ENCODE results near the gene XKR8. TPM values are rescaled to one million over a fixed set of nuclear protein-coding genes. Genes with fewer than 3 reads are reported as not detected.

XKR8 gene
- total and polyA plus RNA-seq, 2 of the 13 experiments (the other 11 are each of a cell fraction or from before 2014, with no cell fraction given): 5.4 to 6.3 TPM

GRCh38 chr1:27955076-27955475 is 4.7 kb upstream of the XKR8 start:
- Histone ChIP-seq H3K27ac (ENCODE audit: extremely low read length, insufficient read depth, low read length) (no peak overlapping the region), H3K4me1 (ENCODE audit: insufficient read depth, low read length) (peaks cover 23% of the 10 kb centered on the region), H4K20me1 (ENCODE audit: insufficient read depth, low read length) (no peaks in the 10 kb centered on the region), H3K27me3 (ENCODE audit: control insufficient read depth in 1 of 2, insufficient read depth in 2 of 2, low read length in 2 of 2) (no peaks in the 10 kb centered on the region; a peak in 1 of 5 replicates), H2AFZ (ENCODE audit: low read length) (no peak overlapping the region), H3K36me3 (replicated peaks in 1 of 2; ENCODE audit: control insufficient read depth in 1 of 2, insufficient read depth in 2 of 2, low read length in 2 of 2) (no peaks in the 10 kb centered on the region), H3K4me2 (ENCODE audit: low read depth, low read length) (no peak overlapping the region), H3K9me3 (ENCODE audit: low read length) (no peaks in the 10 kb centered on the region), H3K9ac (ENCODE audit: insufficient read depth, low read depth, low read length) (no peak overlapping the region), H3K79me2 (ENCODE audit: insufficient read depth, low read length) (no peaks in the 10 kb centered on the region), H3K4me3 (replicated peaks in 1 of 3; ENCODE audit: insufficient read depth in 1 of 3, low read depth in 2 of 3, low read length in 3 of 3) (no peak overlapping the region)
- intact Hi-C loops (cut with micrococcal nuclease; ENCODE audit: unreplicated experiment) (no loop called here), in situ Hi-C loops (cut with HindIII; ENCODE audit: extremely low pct_ligation_motif_present, low pct_unique_long_range_greater_than_20kb) (no loop called here)
- FAIRE-seq: no peak
- POLR2A ChIA-PET: no interaction called here
- CTCF ChIA-PET (ENCODE audit: low intra/inter-chr PET ratio, low total read pairs): no interaction called here
- no TSS peak for BruUV-seq (replicated peaks)
- DNase-seq (ENCODE audit: low spot score): no peak
- no peak for ATAC-seq
- 52% methylated on average over 6 of the region's 6 CpGs for WGBS (ENCODE audit: low lambda C conversion rate)
- TF ChIP-seq ZSCAN12 (CRISPR knock-in tag; IDR thresholded peaks at IDR 0.05) (no peak), REL (CRISPR knock-in tag; conservative IDR thresholded peaks at IDR 0.05) (no peak), EED (CRISPR knock-in tag; IDR thresholded peaks at IDR 0.05) (no peak), SALL1 (CRISPR knock-in tag; IDR thresholded peaks at IDR 0.05) (no peak), ZNF24 (IDR thresholded peaks at IDR 0.05) (no peak), DMAP1 (CRISPR knock-in tag; IDR thresholded peaks at IDR 0.05) (no peak), GFI1 (CRISPR knock-in tag; IDR thresholded peaks at IDR 0.05; ENCODE audit: borderline replicate concordance) (no peak), ELF3 (CRISPR knock-in tag; IDR thresholded peaks at IDR 0.05) (no peak), SRF (IDR thresholded peaks at IDR 0.05; ENCODE audit: low read depth, low read length) (no peak), ATM (IDR thresholded peaks at IDR 0.05; ENCODE audit: borderline replicate concordance) (no peak), IKZF1 (IDR thresholded peaks at IDR 0.05) (no peak)
- TF ChIP-seq, protein P1, sequence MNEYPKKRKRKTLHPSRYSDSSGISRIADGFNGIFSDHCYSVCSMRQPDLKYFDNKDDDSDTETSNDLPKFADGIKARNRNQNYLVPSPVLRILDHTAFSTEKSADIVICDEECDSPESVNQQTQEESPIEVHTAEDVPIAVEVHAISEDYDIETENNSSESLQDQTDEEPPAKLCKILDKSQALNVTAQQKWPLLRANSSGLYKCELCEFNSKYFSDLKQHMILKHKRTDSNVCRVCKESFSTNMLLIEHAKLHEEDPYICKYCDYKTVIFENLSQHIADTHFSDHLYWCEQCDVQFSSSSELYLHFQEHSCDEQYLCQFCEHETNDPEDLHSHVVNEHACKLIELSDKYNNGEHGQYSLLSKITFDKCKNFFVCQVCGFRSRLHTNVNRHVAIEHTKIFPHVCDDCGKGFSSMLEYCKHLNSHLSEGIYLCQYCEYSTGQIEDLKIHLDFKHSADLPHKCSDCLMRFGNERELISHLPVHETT (CRISPR knock-in tag; conservative IDR thresholded peaks at IDR 0.05): no peak
- TF ChIP-seq, protein P2, sequence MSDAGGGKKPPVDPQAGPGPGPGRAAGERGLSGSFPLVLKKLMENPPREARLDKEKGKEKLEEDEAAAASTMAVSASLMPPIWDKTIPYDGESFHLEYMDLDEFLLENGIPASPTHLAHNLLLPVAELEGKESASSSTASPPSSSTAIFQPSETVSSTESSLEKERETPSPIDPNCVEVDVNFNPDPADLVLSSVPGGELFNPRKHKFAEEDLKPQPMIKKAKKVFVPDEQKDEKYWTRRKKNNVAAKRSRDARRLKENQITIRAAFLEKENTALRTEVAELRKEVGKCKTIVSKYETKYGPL (CRISPR knock-in tag; IDR thresholded peaks at IDR 0.05): no peak

Measured in HepG2 (cell line).